ENCODE results near the gene NAPB.

- TF ChIP-seq CTCF (IDR thresholded peaks at IDR 0.05) (no peak), ZFX (IDR thresholded peaks at IDR 0.05; ENCODE audit: borderline replicate concordance) (no peak)
Observed at GRCh38 chr20:23413862-23414422, 7.3 kb downstream of the NAPB start.

Measured in 22Rv1 (cell line).